ENCODE measurements around the gene KY.

DNA sequence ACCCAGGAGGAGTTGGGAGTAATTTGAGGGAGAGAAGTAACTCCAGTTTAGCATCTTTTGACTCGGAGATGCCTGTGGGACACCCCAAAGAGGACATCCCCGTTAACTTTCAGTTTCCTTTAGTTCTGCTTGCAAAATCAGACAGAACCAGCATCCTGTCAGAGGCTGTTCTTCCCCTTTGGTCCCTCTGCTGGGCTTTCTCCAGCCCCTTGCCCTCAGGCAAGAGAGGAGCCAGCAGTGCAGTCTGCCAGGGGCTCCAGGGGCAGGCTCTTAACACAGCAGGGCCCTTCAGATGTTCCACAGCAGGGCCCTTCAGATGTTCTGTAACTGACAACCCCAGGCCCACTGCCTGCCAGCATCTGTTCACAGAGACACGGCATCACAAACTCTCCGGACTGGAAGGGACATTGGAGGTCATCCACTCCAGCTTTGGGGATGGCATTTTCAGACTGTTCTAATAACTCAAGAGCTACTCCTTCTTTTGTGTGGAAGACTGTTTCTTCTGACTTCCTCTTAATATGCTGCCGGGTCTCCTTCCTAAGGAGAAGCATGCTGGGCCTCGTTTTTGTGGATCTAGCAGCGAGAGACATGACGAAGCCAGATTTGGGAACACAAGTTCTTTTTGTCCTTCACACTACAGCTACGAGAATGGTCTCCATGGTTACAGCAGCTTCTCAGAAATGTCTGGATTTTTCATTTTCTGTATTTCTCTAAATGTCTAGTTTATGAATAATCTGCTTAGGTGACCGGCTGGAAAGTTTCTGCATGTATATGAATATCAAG is 51.9 kb downstream of the KY start:
- TF ChIP-seq, protein P1, sequence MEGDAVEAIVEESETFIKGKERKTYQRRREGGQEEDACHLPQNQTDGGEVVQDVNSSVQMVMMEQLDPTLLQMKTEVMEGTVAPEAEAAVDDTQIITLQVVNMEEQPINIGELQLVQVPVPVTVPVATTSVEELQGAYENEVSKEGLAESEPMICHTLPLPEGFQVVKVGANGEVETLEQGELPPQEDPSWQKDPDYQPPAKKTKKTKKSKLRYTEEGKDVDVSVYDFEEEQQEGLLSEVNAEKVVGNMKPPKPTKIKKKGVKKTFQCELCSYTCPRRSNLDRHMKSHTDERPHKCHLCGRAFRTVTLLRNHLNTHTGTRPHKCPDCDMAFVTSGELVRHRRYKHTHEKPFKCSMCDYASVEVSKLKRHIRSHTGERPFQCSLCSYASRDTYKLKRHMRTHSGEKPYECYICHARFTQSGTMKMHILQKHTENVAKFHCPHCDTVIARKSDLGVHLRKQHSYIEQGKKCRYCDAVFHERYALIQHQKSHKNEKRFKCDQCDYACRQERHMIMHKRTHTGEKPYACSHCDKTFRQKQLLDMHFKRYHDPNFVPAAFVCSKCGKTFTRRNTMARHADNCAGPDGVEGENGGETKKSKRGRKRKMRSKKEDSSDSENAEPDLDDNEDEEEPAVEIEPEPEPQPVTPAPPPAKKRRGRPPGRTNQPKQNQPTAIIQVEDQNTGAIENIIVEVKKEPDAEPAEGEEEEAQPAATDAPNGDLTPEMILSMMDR (IDR thresholded peaks at IDR 0.05), result no peak
- no peak for TF ChIP-seq EZH2 (IDR thresholded peaks at IDR 0.05; ENCODE audit: borderline replicate concordance, insufficient read depth, low read depth, low read length, poor library complexity, severe bottlenecking)

Data from B cell (primary cell).